DMS53 treated with DMSO at 0.1 percent for 48 hours (cell line): ENCODE data around the gene CHRM4.

ENCODE experiments used
- DNase-seq: peaks from one replicate; lab custom pipeline; 2025; ENCODE audit not compliant: unreplicated experiment; lab: John Stamatoyannopoulos, UW

CHRM4 gene

GRCh38 chr11:46348566-46349401, 42.8 kb downstream of the CHRM4 start:
- no peak for DNase-seq

- DNase-seq: no peak
Measured at GRCh38 chr11:46347637-46348311, 43.8 kb downstream of the CHRM4 start.

- DNase-seq: peak; percentile 59
Measured at GRCh38 chr11:46346886-46347636, 44.5 kb downstream of the CHRM4 start, which contains the start of gene DGKZ. DGKZ (plus strand) TSS chr11:46347463; CDS start chr11:46347660, 197 bp downstream.

GRCh38 chr11:46345881-46346484, 45.6 kb downstream of the CHRM4 start:
- no peak for DNase-seq

GRCh38 chr11:46345131-46345597, 46.4 kb downstream of the CHRM4 start:
- DNase-seq: no peak

- no peak for DNase-seq
Measured at GRCh38 chr11:46343520-46343919, 48.1 kb downstream of the CHRM4 start.

- no peak for DNase-seq
Measured at GRCh38 chr11:46342239-46342638, 49.3 kb downstream of the CHRM4 start.

- DNase-seq: no peak
Measured at GRCh38 chr11:46341454-46341853, 50.1 kb downstream of the CHRM4 start.

- no peak for DNase-seq
Measured at GRCh38 chr11:46339816-46340215, 51.8 kb downstream of the CHRM4 start.

- DNase-seq: no peak
Measured at GRCh38 chr11:46338988-46339666, 52.4 kb downstream of the CHRM4 start.

- no peak for DNase-seq
Measured at GRCh38 chr11:46338636-46338987, 53.0 kb downstream of the CHRM4 start.

- no peak for DNase-seq
Measured at GRCh38 chr11:46337626-46338345, 53.8 kb downstream of the CHRM4 start.

GRCh38 chr11:46336563-46337180, 54.9 kb downstream of the CHRM4 start:
- DNase-seq: no peak

GRCh38 chr11:46335890-46336562, 55.5 kb downstream of the CHRM4 start:
- DNase-seq: no peak

GRCh38 chr11:46335271-46335670, 56.3 kb downstream of the CHRM4 start:
- DNase-seq: no peak

GRCh38 chr11:46334211-46334610, 57.4 kb downstream of the CHRM4 start:
- no peak for DNase-seq
